ENCODE data around the gene GRPR. TPM values are rescaled to one million over a fixed set of nuclear protein-coding genes. Genes with fewer than 3 reads are reported as not detected.

Gene GRPR
- total RNA-seq, 6 experiments from 2014 or later = 0.11 to 0.28 (median 0.23) TPM; not detected in 1

DNA sequence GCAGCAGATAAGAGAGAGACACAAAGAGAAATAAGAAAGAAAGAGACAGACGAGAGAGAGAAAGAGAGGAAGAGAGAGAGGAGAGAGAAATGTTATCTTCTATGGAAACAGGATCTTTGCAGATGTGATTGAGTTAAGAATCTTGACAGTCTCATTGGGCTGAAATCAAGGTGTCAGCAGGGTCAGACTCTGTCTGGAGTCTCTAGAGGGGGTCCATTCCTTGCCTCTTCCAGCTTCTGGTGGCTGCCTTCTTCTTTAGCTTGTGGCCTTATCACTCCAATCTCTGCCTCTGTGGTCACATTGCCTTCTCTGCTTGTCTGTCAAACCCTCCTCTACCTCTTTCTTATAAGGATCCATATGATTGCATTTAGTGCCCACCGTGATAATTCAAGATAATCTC, 21.8 kb upstream of the GRPR start:
- H3K27me3 Mint-ChIP-seq (ENCODE audit: insufficient read depth) = peaks cover 9% of the 10 kb centered on the region; the same call in 1 of the 2 replicates
- no peaks in the 10 kb centered on the region for H3K9me3 Mint-ChIP-seq
- TF ChIP-seq CTCF (IDR thresholded peaks at IDR 0.05) = no peak
- H3K27ac Mint-ChIP-seq = no peak overlapping the region
- H3K36me3 Mint-ChIP-seq (ENCODE audit: low read depth) = no peaks in the 10 kb centered on the region
- no peak for DNase-seq
- H3K4me1 Mint-ChIP-seq (ENCODE audit: low read depth) = no peaks in the 10 kb centered on the region
- no peak overlapping the region for H3K4me3 Mint-ChIP-seq

GRCh38 chrX:16103625-16104024, 19.7 kb upstream of the GRPR start:
- H3K4me3 Mint-ChIP-seq = no peak overlapping the region
- peaks cover 15% of the 10 kb centered on the region; the same call in 1 of the 2 replicates for H3K27me3 Mint-ChIP-seq (ENCODE audit: insufficient read depth)
- no peak for DNase-seq
- no peaks in the 10 kb centered on the region for H3K36me3 Mint-ChIP-seq (ENCODE audit: low read depth)
- H3K27ac Mint-ChIP-seq = no peak overlapping the region
- no peaks in the 10 kb centered on the region for H3K4me1 Mint-ChIP-seq (ENCODE audit: low read depth)
- no peaks in the 10 kb centered on the region for H3K9me3 Mint-ChIP-seq
- no peak for TF ChIP-seq CTCF (IDR thresholded peaks at IDR 0.05)

GRCh38 chrX:16112428-16112827, 10.9 kb upstream of the GRPR start:
- TF ChIP-seq CTCF (IDR thresholded peaks at IDR 0.05) = no peak
- no peak for DNase-seq
- Mint-ChIP-seq H3K9me3 (no peaks in the 10 kb centered on the region), H3K4me3 (no peak overlapping the region), H3K27ac (no peak overlapping the region), H3K36me3 (ENCODE audit: low read depth) (no peaks in the 10 kb centered on the region), H3K4me1 (ENCODE audit: low read depth) (peaks cover 11% of the 10 kb centered on the region), H3K27me3 (ENCODE audit: insufficient read depth) (peaks cover 12% of the 10 kb centered on the region)

DNA sequence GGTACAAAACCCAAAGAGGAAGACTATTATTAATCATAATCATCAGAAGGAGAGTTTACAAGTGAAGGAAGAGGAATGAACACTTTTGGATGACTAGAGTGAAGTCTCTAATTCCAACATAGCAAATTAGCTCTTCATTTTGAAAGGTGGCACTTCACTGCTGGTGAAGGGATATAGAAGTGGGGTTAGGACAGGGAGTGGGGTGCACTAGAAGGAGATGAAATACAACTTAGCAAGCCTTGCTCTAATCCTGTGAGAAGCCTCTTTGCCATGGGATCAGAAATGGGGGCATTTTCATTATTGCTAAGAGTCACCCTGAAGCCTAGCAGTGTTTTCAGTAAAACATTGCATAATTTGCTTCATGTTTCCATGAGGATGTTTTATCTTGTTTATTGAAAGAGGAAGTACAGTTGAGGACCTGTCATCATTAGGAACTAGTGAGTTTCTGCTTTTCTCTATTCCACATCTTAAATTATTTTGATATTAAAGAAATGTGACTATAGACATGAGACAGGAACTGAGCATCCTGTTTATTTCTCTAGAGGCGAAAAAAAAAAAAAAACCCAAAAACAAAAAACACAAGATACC, 9.3 kb upstream of the GRPR start:
- Mint-ChIP-seq H3K27ac (peak overlapping the region; percentile 29; the same call in 1 of the 2 replicates), H3K27me3 (ENCODE audit: insufficient read depth) (peaks cover 9% of the 10 kb centered on the region), H3K9me3 (peaks cover 2% of the 10 kb centered on the region; the same call in 1 of the 2 replicates), H3K4me1 (ENCODE audit: low read depth) (peaks cover 11% of the 10 kb centered on the region), H3K36me3 (ENCODE audit: low read depth) (no peaks in the 10 kb centered on the region; the same call in 1 of the 2 replicates), H3K4me3 (peak overlapping the region; percentile 47; the same call in 1 of the 2 replicates)
- no peak for TF ChIP-seq CTCF (IDR thresholded peaks at IDR 0.05)
- no peak for DNase-seq

DNA sequence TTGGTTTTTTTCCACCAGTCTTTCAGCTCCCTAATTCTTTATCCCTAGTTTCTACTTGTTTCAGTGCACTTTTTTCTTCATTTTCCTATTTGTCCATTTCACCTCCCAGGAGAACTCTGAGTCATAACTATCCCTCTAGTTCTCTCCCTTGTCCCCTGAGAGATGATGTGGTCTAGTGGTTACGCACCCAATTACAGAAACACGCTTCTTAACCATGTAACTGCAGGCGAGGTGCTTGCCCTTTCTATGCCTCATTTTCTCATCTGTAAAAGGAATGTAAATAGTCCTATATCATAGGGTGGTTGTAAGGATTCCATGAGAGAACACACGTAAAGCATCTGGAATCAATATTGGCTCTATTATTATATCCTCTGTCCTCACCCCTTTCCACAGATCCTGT, 8.8 kb upstream of the GRPR start:
- peaks cover 9% of the 10 kb centered on the region for H3K27me3 Mint-ChIP-seq (ENCODE audit: insufficient read depth)
- TF ChIP-seq CTCF (IDR thresholded peaks at IDR 0.05) = no peak
- peaks cover 6% of the 10 kb centered on the region; the same call in 1 of the 2 replicates for H3K9me3 Mint-ChIP-seq
- peak overlapping the region; percentile 29; the same call in 1 of the 2 replicates for H3K27ac Mint-ChIP-seq
- peak overlapping the region; percentile 47; the same call in 1 of the 2 replicates for H3K4me3 Mint-ChIP-seq
- H3K4me1 Mint-ChIP-seq (ENCODE audit: low read depth) = peaks cover 11% of the 10 kb centered on the region
- no peaks in the 10 kb centered on the region; the same call in 1 of the 2 replicates for H3K36me3 Mint-ChIP-seq (ENCODE audit: low read depth)
- peak; percentile 69 for DNase-seq

All from HFFc6 (cell line).